HepG2 (cell line): ENCODE measurements around the gene DAPK1. TPM values are rescaled to one million over a fixed set of nuclear protein-coding genes. Genes with fewer than 3 reads are reported as not detected.

ENCODE experiments used
- ATAC-seq: fragments of 200-7000 bp; cut with Tn5 transposase; 3 replicates; pipeline ENCODE4 v1.9.1; 2020; ENCODE audit warnings: mild to moderate bottlenecking, moderate library complexity
- BruUV-seq: library from RNA; stranded (reverse); fragments of 400-500 nt; replicated peaks from 2 replicates; lab custom pipeline; 2021; lab: Mats Ljungman, UMichigan
- CTCF ChIA-PET: fragments of 300-600 bp; formaldehyde crosslinking; extraction: SDS; loops from one replicate; lab custom pipeline; 2021; ENCODE audit warnings: low total read pairs, inconsistent platforms, low intra/inter-chr PET ratio; lab: Yijun Ruan, JAX
- POLR2A ChIA-PET: fragments of 350-600 bp; sonication (Branson Sonifier 250); formaldehyde crosslinking; loops from one replicate; lab custom pipeline; 2020; ENCODE audit warnings: antibody characterized with exemption, inconsistent platforms; lab: Yijun Ruan, JAX
- DNase-seq: peaks from one replicate; pipeline ENCODE4 v3.0.0-alpha.2; 2015; ENCODE audit warnings: low spot score
- FAIRE-seq: peaks from 3 replicates; lab custom pipeline; 2011; peaks lifted over from hg19 to GRCh38; lab: Jason Lieb, UNC
- H2AFZ ChIP-seq: one replicate; pipeline ENCODE4 v1.6.1; 2011; ENCODE audit warnings: low read length, inconsistent platforms
- H3K27ac ChIP-seq: fragments of 300-600 bp; 3 replicates; pipeline ENCODE4 v1.8.0; 2011; ENCODE audit warnings: mixed run types, mild to moderate bottlenecking, mixed read lengths, low read length, inconsistent platforms; ENCODE audit not compliant: insufficient read depth; ENCODE audit errors: extremely low read length
- H3K27me3 ChIP-seq, 2 experiments: fragments of 200-600 bp in 1 of 2; 2 replicates in 1 of 2; 3 replicates in 1 of 2; pipeline versions ENCODE4 v1.6.0 to v1.8.0; 2011; ENCODE audit warnings: low read length in 2 of 2, mild to moderate bottlenecking in 2 of 2, moderate library complexity in 2 of 2, inconsistent platforms in 1 of 2; ENCODE audit not compliant: insufficient read depth in 2 of 2, control insufficient read depth in 1 of 2
- H3K36me3 ChIP-seq, 2 experiments: fragments of 200-600 bp in 1 of 2; replicated peaks in 1 of 2; 2 replicates in 1 of 2; 3 replicates in 1 of 2; pipeline versions ENCODE4 v1.5.1 to v1.8.0; 2011; ENCODE audit warnings: low read length in 2 of 2, inconsistent platforms in 1 of 2; ENCODE audit not compliant: insufficient read depth in 2 of 2, control insufficient read depth in 1 of 2
- H3K4me1 ChIP-seq: 2 replicates; pipeline ENCODE4 v1.5.1; 2012; ENCODE audit warnings: low read length, inconsistent platforms; ENCODE audit not compliant: insufficient read depth
- H3K4me2 ChIP-seq: 2 replicates; pipeline ENCODE4 v1.6.0; 2011; ENCODE audit warnings: low read depth, low read length, inconsistent platforms
- H3K4me3 ChIP-seq, 3 experiments: fragments of 200-600 bp in 1 of 3; sonication (generic), shearing (Covaris generic) in 1 of 3; replicated peaks in 1 of 3; 2 replicates each; pipeline ENCODE4 v1.5.1; 2011 to 2016; ENCODE audit warnings: low read length in 3 of 3, inconsistent platforms in 2 of 3, low read depth in 2 of 3, mild to moderate bottlenecking in 2 of 3, control low read depth in 1 of 3, mixed read lengths in 1 of 3; ENCODE audit not compliant: insufficient read depth in 1 of 3
- H3K79me2 ChIP-seq: one replicate; pipeline ENCODE4 v1.6.1; 2011; ENCODE audit warnings: low read length, inconsistent platforms; ENCODE audit not compliant: insufficient read depth
- H3K9ac ChIP-seq: 2 replicates; pipeline ENCODE4 v1.6.0; 2011; ENCODE audit warnings: mild to moderate bottlenecking, low read depth, low read length, inconsistent platforms; ENCODE audit not compliant: insufficient read depth
- H3K9me3 ChIP-seq: 2 replicates; pipeline ENCODE4 v1.5.1; 2012; ENCODE audit warnings: mild to moderate bottlenecking, low read length
- H4K20me1 ChIP-seq: 2 replicates; pipeline ENCODE4 v1.6.0; 2011; ENCODE audit warnings: inconsistent platforms, mild to moderate bottlenecking, low read length, moderate library complexity; ENCODE audit not compliant: insufficient read depth
- NFE2L2 ChIP-seq: fragments of 150-350 bp; IDR thresholded peaks from 2 replicates; pipeline ENCODE4 v1.6.1; 2014; ENCODE audit warnings: low read length
- SMARCE1 ChIP-seq: fragments of 450-650 bp; IDR thresholded peaks from 2 replicates; pipeline ENCODE4 v1.6.1; 2017; ENCODE audit warnings: borderline replicate concordance
- ZFP36 ChIP-seq: fragments of 150-350 bp; IDR thresholded peaks from 2 replicates; pipeline ENCODE4 v1.6.1; 2018; ENCODE audit warnings: borderline replicate concordance, low read length, low read depth; ENCODE audit not compliant: partially characterized antibody
- WGBS: methylation state at CpG from one replicate; pipeline ENCODE4 v1.1.6; 2017; ENCODE audit warnings: low lambda C conversion rate; 5-methylcytosine and 5-hydroxymethylcytosine counted together
- in situ Hi-C: cut with HindIII; loops from 2 replicates; pipeline ENCODE4 v1.10.0; 2017; ENCODE audit warnings: low pct_unique_long_range_greater_than_20kb; ENCODE audit not compliant: extremely low pct_ligation_motif_present
- intact Hi-C: fragments of 100-400 bp; cut with micrococcal nuclease; formaldehyde crosslinking; loops from one replicate; pipeline ENCODE4 v1.10.0; 2022; ENCODE audit not compliant: unreplicated experiment
- polyA plus RNA-seq, 8 experiments: library from polyadenylated mRNA; depleted of rRNA in 3 of 8; stranded (reverse) in 7 of 8; unstranded in 1 of 8; fragments of >200 nt; fragmentation: Illumina TruSeq in 4 of 8; extraction: Trizol in 4 of 8; gene quantifications; 2 replicates each; pipeline versions ENCODE4 v1.2.1 to v1.2.3, GENCODE V29; 2011 to 2016; ENCODE audit warnings: low read depth in 4 of 8, missing spikeins in 1 of 8, mixed read lengths in 1 of 8; ENCODE audit not compliant: insufficient read depth in 1 of 8
- total RNA-seq, 5 experiments: library from RNA; depleted of rRNA; stranded (reverse); fragments of >200 nt; fragmentation: Illumina TruSeq; extraction: Trizol; gene quantifications; 2 replicates each; pipeline ENCODE4 v1.2.3, GENCODE V29; 2016; ENCODE audit warnings: low read depth in 1 of 5
- TF ChIP-seq, protein P1 (sequence below): fragments of 450-650 bp; IDR thresholded peaks from 2 replicates; pipeline ENCODE4 v1.6.1; 2016
- TF ChIP-seq, protein P2 (sequence below): sonication (generic); formaldehyde crosslinking; IDR thresholded peaks from 2 replicates; pipeline ENCODE4 v1.5.1; 2020; ENCODE audit warnings: mild to moderate bottlenecking, missing genetic modification reagents
- TF ChIP-seq, protein P3 (sequence below): sonication (generic); formaldehyde crosslinking; conservative IDR thresholded peaks from 2 replicates; pipeline ENCODE4 v1.4.0; 2020; ENCODE audit warnings: missing genetic modification reagents

DAPK1 gene
- total and polyA plus RNA-seq, 2 of the 13 experiments (the other 11 are each of a cell fraction or from before 2014, with no cell fraction given), result 35.7 to 35.9 TPM

DNA sequence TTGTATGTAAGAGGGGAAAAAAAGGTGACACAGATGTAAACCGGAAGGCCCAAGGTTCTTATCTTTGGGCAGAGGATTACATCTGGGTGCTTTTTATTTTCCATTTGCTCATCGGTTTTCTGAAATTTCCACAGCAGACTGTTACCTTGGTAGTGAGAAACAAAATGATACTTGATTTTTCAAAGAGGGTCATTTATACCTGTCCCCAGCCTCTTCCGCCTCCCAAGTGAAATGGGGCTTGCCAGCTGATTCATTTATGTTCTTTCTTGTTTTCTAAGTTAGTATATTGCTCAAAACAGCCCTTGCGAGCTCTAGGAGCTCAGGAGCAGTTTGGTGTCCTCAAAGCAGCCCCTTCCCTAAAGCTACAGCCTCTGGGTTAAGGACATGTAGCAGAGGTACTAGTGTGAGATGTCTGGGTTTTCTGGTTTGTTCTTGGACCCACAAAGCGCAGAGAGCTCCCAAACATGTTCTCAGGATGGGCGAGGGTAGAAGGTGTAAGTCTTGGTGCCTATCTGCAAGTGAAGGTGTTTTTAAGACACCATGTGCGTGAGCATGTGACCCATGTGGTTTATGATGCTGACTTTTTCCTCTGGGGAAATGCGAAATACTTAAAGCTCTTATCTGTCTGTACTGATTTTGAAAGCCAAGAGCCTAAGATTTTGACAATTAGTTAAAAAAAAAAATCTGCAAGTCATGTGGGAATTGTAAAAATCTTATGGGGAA lies 38.3 kb downstream of the DAPK1 start:
- Histone ChIP-seq H2AFZ (no peak overlapping the region), H3K9ac (no peak overlapping the region), H3K4me2 (no peak overlapping the region), H3K4me1 (no peaks in the 10 kb centered on the region), H3K79me2 (peaks cover 9% of the 10 kb centered on the region), H4K20me1 (no peaks in the 10 kb centered on the region), H3K4me3 (no peak overlapping the region)
- in situ Hi-C loops (no loop called here), intact Hi-C loops (no loop called here)
- CTCF ChIA-PET, result no interaction called here
- FAIRE-seq, result no peak
- no TSS peak for BruUV-seq
- no peak for DNase-seq
- no peak for ATAC-seq
- 0 out of 2 replicates have a peak, but pooled peaks have one; percentile 21 for TF ChIP-seq NFE2L2
- no peak for TF ChIP-seq ZFP36
- TF ChIP-seq, protein P1, sequence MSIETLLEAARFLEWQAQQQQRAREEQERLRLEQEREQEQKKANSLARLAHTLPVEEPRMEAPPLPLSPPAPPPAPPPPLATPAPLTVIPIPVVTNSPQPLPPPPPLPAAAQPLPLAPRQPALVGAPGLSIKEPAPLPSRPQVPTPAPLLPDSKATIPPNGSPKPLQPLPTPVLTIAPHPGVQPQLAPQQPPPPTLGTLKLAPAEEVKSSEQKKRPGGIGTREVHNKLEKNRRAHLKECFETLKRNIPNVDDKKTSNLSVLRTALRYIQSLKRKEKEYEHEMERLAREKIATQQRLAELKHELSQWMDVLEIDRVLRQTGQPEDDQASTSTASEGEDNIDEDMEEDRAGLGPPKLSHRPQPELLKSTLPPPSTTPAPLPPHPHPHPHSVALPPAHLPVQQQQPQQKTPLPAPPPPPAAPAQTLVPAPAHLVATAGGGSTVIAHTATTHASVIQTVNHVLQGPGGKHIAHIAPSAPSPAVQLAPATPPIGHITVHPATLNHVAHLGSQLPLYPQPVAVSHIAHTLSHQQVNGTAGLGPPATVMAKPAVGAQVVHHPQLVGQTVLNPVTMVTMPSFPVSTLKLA, result peak; percentile 93
- TF ChIP-seq, protein P2, sequence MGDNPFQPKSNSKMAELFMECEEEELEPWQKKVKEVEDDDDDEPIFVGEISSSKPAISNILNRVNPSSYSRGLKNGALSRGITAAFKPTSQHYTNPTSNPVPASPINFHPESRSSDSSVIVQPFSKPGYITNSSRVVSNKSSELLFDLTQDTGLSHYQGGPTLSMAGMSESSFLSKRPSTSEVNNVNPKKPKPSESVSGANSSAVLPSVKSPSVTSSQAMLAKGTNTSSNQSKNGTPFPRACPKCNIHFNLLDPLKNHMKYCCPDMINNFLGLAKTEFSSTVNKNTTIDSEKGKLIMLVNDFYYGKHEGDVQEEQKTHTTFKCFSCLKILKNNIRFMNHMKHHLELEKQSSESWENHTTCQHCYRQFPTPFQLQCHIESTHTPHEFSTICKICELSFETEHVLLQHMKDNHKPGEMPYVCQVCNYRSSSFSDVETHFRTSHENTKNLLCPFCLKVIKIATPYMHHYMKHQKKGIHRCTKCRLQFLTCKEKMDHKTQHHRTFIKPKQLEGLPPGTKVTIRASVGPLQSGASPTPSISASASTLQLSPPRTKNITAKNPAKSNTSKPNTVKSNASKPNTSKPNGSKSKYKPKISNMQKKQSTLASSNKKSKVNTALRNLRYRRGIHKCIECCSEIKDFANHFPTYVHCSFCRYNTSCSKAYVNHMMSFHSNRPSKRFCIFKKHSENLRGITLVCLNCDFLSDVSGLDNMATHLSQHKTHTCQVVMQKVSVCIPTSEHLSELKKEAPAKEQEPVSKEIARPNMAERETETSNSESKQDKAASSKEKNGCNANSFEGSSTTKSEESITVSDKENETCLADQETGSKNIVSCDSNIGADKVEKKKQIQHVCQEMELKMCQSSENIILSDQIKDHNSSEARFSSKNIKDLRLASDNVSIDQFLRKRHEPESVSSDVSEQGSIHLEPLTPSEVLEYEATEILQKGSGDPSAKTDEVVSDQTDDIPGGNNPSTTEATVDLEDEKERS (CRISPR knock-in tag), result no peak
- TF ChIP-seq, protein P3, sequence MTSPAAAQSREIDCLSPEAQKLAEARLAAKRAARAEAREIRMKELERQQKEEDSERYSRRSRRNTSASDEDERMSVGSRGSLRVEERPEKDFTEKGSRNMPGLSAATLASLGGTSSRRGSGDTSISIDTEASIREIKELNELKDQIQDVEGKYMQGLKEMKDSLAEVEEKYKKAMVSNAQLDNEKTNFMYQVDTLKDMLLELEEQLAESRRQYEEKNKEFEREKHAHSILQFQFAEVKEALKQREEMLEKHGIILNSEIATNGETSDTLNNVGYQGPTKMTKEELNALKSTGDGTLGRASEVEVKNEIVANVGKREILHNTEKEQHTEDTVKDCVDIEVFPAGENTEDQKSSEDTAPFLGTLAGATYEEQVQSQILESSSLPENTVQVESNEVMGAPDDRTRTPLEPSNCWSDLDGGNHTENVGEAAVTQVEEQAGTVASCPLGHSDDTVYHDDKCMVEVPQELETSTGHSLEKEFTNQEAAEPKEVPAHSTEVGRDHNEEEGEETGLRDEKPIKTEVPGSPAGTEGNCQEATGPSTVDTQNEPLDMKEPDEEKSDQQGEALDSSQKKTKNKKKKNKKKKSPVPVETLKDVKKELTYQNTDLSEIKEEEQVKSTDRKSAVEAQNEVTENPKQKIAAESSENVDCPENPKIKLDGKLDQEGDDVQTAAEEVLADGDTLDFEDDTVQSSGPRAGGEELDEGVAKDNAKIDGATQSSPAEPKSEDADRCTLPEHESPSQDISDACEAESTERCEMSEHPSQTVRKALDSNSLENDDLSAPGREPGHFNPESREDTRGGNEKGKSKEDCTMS, result no peak
- TF ChIP-seq SMARCE1, result no peak
- TF ChIP-seq, all 625 proteins: peak for 2
- peaks cover 2 to 17% of the 10 kb centered on the region in 2 experiments; a peak in 1 of 5 replicates for H3K36me3 ChIP-seq
- H3K9me3 ChIP-seq, result no peaks in the 10 kb centered on the region
- no peaks in the 10 kb centered on the region for H3K27me3 ChIP-seq
- H3K27ac ChIP-seq, result no peak overlapping the region
- POLR2A ChIA-PET, result interaction anchor here (1.0 to 1.2 kb wide), 3 partner anchors 33 to 77 kb away, joined by 3 read pairs; partner anchors contain the start of gene DAPK1
- 87% methylated on average over 8 of the region's 8 CpGs for WGBS
